NCI-H526 treated with DMSO at 0.1 percent for 48 hours (cell line): ENCODE results near the gene ANO2.
"Not testable (repeated sequence)": the region's sequence is repeated elsewhere in the genome, so short reads cannot be mapped to it uniquely, and the experiment has no call there.

Source experiments
- DNase-seq: peaks from one replicate; lab custom pipeline; 2025; lab: John Stamatoyannopoulos, UW

ANO2 gene

GRCh38 chr12:5548152-5548943 is 396.7 kb downstream of the ANO2 start:
- DNase-seq = peak; percentile 25

- no peak for DNase-seq
Observed at GRCh38 chr12:5546616-5547015, 398.4 kb downstream of the ANO2 start.

- DNase-seq = no peak
Observed at GRCh38 chr12:5537771-5538170, 407.3 kb downstream of the ANO2 start.

- not testable (repeated sequence) for DNase-seq
Observed at GRCh38 chr12:5537026-5537615, 407.9 kb downstream of the ANO2 start.

GRCh38 chr12:5535541-5535940 is 409.5 kb downstream of the ANO2 start:
- DNase-seq = no peak

GRCh38 chr12:5534426-5535199 is 410.4 kb downstream of the ANO2 start:
- no peak for DNase-seq

- no peak for DNase-seq
Observed at GRCh38 chr12:5533368-5533767, 411.7 kb downstream of the ANO2 start.

GRCh38 chr12:5525783-5526367 is 419.2 kb downstream of the ANO2 start:
- DNase-seq = no peak

GRCh38 chr12:5524769-5525436 is 420.2 kb downstream of the ANO2 start:
- no peak for DNase-seq

GRCh38 chr12:5524116-5524768 is 420.8 kb downstream of the ANO2 start:
- no peak for DNase-seq

- no peak for DNase-seq
Observed at GRCh38 chr12:5523396-5524115, 421.5 kb downstream of the ANO2 start.

- no peak for DNase-seq
Observed at GRCh38 chr12:5522432-5523335, 422.4 kb downstream of the ANO2 start.

GRCh38 chr12:5521456-5522325 is 423.4 kb downstream of the ANO2 start:
- DNase-seq = no peak

- DNase-seq = no peak
Observed at GRCh38 chr12:5520831-5521230, 424.2 kb downstream of the ANO2 start.

- DNase-seq = no peak
Observed at GRCh38 chr12:5520037-5520436, 425.0 kb downstream of the ANO2 start.

- no peak for DNase-seq
Observed at GRCh38 chr12:5518584-5519365, 426.3 kb downstream of the ANO2 start.

- DNase-seq = no peak
Observed at GRCh38 chr12:5516371-5517241, 428.5 kb downstream of the ANO2 start.
